Hair follicular keratinocyte (primary cell): ENCODE measurements around the gene FAM217A. TPM values are rescaled to one million over a fixed set of nuclear protein-coding genes. Genes with fewer than 3 reads are reported as not detected.

ENCODE experiments used
- total RNA-seq: library from RNA; depleted of rRNA; stranded (reverse); fragments of >200 nt; gene quantifications from 2 replicates; pipeline ENCODE4 v1.2.3, GENCODE V29; 2015

The FAM217A gene
- not detected in 2 replicates for total RNA-seq

GRCh38 chr6:4078691-4079471 is at the start of gene FAM217A:
FAM217A (minus strand) TSS chr6:4079137; CDS start chr6:4077414, 1,723 bp downstream.

Other genes starting within 250 kb of the FAM217A start
- 6.6 and 7.9 TPM in 2 replicates for gene FAM50B, start 229.8 kb downstream of the FAM217A start, total RNA-seq
- gene ECI2, start 56.4 kb upstream of the FAM217A start, total RNA-seq = 54.7 and 65.3 TPM in 2 replicates